Endothelial cell of hepatic sinusoid (primary cell): ENCODE results near the gene ARL5A.

Experiments used
- in situ Hi-C: cut with HindIII; loops from 2 replicates; pipeline ENCODE4 v1.10.0; 2017; ENCODE audit warnings: low sequenced_read_pairs

The ARL5A gene

GRCh38 chr2:151769606-151770005 lies 58.6 kb downstream of the ARL5A start:
- in situ Hi-C loops: no loop called here

GRCh38 chr2:151767536-151767935 lies 60.7 kb downstream of the ARL5A start:
- in situ Hi-C loops: no loop called here

- in situ Hi-C loops: no loop called here
These were observed 61.6 kb downstream of the ARL5A start for GRCh38 chr2:151766437-151767153.

GRCh38 chr2:151765760-151766410 lies 62.3 kb downstream of the ARL5A start:
- in situ Hi-C loops: no loop called here

- in situ Hi-C loops: no loop called here
These were observed 65.5 kb downstream of the ARL5A start for GRCh38 chr2:151762694-151763093.

- in situ Hi-C loops: no loop called here
These were observed 66.5 kb downstream of the ARL5A start for GRCh38 chr2:151761687-151762086.

GRCh38 chr2:151761193-151761592 lies 67.0 kb downstream of the ARL5A start:
- in situ Hi-C loops: no loop called here

- in situ Hi-C loops: no loop called here
These were observed 68.0 kb downstream of the ARL5A start for GRCh38 chr2:151760139-151760650.

- in situ Hi-C loops: no loop called here
These were observed 69.5 kb downstream of the ARL5A start for GRCh38 chr2:151758744-151759143.

- in situ Hi-C loops: no loop called here
These were observed 70.4 kb downstream of the ARL5A start for GRCh38 chr2:151757861-151758260.

- in situ Hi-C loops: no loop called here
These were observed 71.4 kb downstream of the ARL5A start for GRCh38 chr2:151756820-151757219.

GRCh38 chr2:151754253-151754897 lies 73.8 kb downstream of the ARL5A start:
- in situ Hi-C loops: no loop called here

GRCh38 chr2:151753540-151753939 lies 74.7 kb downstream of the ARL5A start:
- in situ Hi-C loops: no loop called here
